A375 (cell line): ENCODE data around the gene KITLG. TPM values are rescaled to one million over a fixed set of nuclear protein-coding genes. Genes with fewer than 3 reads are reported as not detected.

ENCODE experiments used
- small RNA-seq: library from RNA; depleted of rRNA; stranded (forward); fragments of <200 nt; gene quantifications from one replicate; pipeline ENCODE3, GENCODE V24; 2014
- total RNA-seq: library from RNA; depleted of rRNA; stranded (reverse); fragments of >200 nt; shearing (Covaris generic); gene quantifications from 2 replicates; pipeline ENCODE4 v1.2.3, GENCODE V29; 2014; rRNA removed

Gene KITLG
- total RNA-seq, result 0.66 and 1.6 TPM in 2 replicates

GRCh38 chr12:88580051-88580871, at the start of gene KITLG:
Gene KITLG, minus strand, starts transcription at chr12:88580471. Its CDS starts 193 bp downstream, at chr12:88580278.

Small RNA genes lying within 50 kb of the gene (small RNA-seq; reads per million reads assigned to genes)
- not detected for gene RNU1-117P
